COR-L47 (cell line): ENCODE results near the gene RARRES1.

Experiments used
- DNase-seq: peaks from one replicate; lab custom pipeline; 2025; lab: John Stamatoyannopoulos, UW

The RARRES1 gene, protein sequence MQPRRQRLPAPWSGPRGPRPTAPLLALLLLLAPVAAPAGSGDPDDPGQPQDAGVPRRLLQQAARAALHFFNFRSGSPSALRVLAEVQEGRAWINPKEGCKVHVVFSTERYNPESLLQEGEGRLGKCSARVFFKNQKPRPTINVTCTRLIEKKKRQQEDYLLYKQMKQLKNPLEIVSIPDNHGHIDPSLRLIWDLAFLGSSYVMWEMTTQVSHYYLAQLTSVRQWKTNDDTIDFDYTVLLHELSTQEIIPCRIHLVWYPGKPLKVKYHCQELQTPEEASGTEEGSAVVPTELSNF

DNA sequence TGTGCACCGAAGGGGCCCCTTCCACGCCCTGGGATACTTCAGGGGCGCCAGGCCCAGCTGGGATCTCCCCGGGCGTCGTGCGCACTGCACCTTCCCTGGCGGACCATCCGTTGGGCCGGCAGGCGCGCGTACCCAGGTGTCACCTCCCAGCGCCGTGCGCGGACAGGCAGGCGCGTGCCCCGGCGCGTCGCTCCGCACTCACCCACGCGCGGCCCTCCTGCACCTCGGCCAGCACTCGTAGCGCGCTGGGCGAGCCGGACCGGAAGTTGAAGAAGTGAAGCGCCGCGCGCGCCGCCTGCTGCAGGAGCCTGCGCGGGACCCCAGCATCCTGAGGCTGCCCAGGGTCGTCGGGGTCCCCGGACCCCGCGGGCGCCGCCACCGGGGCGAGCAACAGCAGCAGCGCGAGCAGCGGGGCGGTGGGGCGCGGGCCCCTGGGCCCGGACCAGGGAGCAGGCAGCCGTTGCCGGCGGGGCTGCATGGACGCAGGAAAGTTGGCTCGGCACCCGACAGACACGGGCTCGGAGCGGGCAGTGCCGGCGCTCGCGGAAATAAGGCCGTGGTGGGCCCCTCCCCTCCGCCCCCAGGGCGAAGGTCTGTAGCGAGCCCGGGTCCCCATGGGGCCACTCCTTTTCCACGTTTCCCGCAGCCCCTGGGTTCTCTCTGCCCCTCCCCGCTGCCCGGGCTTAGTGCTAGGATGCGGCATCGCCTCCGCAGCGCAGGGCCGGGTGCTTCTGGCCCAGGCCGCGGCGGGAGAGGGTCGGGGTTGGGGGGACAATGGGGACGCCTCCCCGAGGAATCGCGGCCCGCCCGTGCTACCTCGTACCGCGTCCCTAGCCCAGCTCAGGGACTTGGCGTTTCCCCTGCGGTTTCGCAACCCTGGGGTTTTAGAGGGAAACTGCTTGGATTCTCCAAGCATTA lies at the start of gene RARRES1:
Gene RARRES1 (minus strand): TSS at position 520 of the 918 bp plus-strand sequence. CDS start 42 bp downstream, at position 478.
- DNase-seq: peak; percentile 70

GRCh38 chr3:158781849-158782248 lies 49.6 kb upstream of the RARRES1 start:
- DNase-seq: no peak

- no peak for DNase-seq
Observed at GRCh38 chr3:158781191-158781590, 48.9 kb upstream of the RARRES1 start.

DNA sequence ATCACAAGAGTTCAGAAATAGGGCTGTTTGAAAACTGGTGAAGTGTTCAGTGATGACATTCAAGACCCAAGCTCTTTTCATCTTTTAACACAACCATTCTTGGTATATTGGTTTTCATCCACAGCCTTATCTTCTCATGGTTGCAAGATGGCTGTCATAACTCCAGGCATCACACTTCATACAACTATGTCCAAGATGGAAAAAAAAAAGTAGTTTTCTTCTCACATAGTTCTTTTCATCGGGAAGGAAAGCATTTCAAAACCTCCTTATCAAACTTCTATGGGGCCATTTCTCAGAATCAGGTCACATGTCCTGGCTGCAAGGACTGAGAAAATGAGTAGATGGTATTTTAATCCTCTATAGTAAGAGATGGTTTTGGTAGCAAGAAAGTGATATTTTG lies 48.5 kb upstream of the RARRES1 start:
- no peak for DNase-seq

DNA sequence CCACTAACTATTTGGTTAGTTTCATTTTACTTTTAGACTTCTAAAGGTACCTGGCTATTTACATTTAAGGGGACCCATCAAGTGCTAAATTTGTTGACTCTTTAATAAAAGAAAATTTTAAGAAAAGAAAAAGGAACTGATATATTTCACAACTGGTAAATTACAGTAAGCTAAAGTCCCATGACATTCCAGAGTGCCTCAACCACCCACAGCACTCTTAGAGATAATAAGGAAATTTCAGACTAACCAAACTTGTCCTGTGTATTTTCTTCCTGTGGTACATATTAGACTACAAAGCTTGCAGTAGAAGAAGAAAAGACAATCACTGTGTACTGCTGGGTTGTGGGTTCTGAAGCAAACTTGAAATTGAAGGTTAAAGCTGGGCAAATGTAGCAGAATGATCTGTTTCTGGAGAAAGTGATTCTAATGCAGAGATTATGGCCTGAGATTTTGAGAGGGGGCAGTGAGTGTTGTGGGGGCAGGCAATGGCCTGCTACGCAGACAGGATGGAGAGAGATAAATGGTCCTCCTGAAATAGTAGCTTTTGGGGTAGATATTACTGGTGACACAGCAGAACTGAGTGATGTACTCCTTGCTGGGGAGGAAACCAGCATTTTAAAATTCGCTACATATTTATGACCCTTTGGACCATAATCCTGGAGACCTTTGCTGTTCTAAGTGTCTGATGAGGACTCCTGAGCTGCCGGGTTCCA lies 45.1 kb upstream of the RARRES1 start:
- no peak for DNase-seq

DNA sequence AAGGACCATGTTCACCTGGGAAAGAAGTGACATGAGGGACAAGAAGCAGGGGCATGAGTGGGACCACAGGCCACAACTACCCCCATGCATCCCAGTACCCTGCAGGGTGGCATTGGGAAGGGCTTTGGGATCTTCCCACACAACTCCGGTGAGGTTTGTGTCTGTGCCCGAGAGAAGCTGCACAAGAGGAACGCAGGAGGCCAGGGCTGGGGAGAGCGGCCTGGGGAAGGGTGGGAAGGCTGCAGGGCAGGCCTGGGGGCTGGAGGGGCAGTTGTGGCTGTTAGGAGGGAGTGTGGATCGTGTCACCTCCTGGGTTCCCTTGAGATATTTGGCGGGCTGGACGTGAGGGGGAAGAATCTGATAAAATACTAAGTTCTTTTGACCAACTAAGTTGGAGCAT lies 44.3 kb upstream of the RARRES1 start:
- no peak for DNase-seq

GRCh38 chr3:158775426-158776410 lies 43.5 kb upstream of the RARRES1 start:
- DNase-seq: no peak

GRCh38 chr3:158774965-158775364 lies 42.7 kb upstream of the RARRES1 start:
- no peak for DNase-seq

GRCh38 chr3:158773845-158774830 lies 41.9 kb upstream of the RARRES1 start:
- DNase-seq: no peak

DNA sequence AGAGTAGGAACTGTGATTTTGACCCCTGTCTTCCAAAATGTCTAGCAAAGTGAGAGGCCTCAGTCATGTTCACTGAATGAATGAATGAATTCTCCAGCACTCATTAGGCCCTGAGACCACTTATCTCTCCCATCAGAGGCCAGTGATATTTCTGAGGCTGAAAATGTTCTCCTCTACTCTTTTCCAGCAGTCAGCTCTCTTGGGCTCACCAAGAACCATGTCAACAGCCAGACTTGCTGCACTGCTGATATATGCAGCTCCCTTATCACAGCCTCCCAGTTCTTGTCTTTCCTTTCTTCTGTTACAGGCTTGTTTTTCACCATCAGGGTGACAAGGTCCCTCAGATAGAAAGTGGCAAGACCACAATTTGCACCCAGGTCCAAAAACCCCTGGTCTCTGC lies 40.9 kb upstream of the RARRES1 start:
- DNase-seq: no peak

DNA sequence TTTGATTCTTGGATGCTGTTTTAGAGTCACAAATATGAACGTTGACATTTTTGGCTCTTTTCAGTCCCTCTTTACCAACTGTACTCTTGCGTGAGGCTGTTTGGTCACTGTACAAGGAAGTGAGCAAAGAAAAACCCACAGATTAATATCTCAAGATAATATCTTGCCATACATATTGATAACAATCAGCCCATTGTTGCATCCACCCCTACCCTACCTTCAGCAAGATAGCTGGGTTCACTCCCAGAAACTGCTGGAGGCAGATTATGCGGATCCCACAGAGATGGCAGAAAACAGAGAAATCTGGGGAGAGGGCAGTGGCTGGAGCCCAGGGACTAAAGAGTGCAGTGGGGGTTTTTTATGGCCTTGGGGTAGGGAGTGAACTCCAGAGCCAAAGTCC lies 39.7 kb upstream of the RARRES1 start:
- DNase-seq: no peak

DNA sequence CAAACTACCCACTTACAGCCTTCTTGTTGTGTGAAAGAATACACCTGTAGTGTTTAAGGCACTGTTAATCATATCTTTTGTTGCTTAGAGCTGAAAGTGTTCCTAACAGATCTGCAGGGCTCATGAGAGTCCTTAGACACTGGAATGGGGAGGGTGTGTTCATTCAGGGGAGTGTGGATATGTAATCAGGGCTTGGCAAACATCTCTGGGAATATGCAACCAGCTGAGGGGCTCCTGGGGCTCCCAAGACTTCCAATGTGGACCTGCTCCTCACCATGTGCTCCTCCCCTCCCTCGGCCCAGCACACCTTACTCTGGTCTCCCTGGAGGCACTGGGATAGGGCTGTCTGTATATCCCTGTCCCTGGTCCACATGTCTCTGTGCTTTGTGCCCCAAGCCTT lies 39.3 kb upstream of the RARRES1 start:
- DNase-seq: no peak

GRCh38 chr3:158770741-158771350 lies 38.6 kb upstream of the RARRES1 start:
- DNase-seq: no peak

DNA sequence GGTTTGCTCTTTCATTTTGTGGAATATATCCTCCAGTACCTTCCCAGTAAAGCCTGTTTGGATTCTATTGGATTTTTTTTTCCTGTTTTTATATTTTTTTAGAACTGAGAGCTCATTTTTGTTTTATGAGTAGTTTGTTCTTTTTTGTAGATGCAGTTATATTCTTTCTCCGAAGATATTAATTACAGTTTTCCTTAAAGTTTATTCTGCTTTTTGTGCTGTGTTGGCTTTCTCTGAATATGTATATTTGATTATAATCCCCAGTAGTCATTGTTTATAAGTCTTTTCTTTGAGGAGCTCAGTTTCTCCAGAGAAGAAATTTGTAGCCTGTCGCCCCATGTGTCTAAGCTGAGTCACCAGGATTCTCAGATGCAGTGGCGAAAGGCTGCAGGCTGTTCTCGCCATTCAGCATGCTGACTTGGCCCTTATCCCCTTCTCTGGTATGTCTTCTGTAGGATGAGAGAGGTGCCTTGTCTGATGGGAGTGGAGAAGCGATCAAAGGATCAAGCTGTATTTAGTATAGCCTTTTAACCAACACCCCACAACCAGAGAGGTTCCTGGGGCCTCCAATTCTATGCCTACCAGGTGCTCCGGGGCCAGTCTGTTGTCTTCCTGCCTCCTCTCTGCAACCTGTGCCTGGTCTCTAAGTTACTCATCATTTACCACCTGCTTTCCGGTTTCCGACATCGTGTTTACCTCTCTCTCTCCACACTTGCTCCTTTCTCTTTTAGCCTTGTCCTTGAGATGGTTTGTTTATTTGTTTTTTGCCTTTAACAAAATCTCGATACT lies 37.9 kb upstream of the RARRES1 start:
- no peak for DNase-seq

DNA sequence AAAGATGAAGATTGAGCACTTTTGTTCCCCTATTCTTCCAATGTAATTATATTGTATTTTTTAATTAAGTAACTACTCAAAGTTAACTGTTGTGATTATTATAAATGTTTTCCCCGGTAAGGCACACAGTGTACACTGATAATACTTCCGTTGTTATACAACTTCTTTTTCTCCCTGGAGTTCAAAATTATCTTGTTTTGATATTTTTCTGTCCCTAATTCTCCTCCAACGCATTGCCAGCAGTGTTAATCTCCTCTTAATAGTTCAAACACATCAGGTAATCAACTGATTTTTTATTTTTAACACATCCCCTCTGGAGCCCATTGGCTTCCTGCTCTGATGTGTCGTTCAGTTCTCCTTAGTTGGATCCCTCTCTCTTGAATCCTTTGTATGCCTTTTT lies 37.3 kb upstream of the RARRES1 start:
- DNase-seq: no peak

DNA sequence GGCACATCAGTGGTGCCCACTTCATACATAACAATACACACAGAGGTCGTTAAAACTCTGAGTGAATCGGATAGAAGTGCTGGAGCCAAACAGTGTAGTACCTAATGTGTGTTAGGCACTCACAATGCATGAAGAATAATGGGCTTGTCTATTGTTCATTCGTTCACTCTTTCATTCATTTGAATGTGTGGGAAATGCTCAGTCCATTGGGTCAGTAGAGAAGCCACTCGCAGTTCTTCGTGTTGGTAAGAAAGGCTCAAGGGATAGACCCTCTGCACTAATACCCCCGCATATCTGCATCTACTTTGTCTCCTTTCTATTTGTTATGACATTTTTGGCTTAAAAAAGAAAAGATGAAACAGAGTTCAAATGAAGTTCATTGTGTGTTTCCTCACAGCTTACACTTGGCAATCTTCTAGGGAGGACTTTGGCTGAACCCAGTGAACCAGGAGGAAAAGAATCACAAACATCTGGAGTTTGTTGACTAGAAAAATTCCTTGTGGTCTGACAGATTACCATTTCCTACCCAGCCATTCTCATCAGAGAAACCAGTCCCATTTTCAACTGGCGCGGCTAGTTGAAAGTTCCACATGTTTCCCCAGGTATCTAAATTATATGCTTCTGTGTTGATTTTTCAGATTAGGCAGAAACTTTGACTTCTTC lies 36.8 kb upstream of the RARRES1 start:
- no peak for DNase-seq

- no peak for DNase-seq
Observed at GRCh38 chr3:158768361-158768787, 36.1 kb upstream of the RARRES1 start.

DNA sequence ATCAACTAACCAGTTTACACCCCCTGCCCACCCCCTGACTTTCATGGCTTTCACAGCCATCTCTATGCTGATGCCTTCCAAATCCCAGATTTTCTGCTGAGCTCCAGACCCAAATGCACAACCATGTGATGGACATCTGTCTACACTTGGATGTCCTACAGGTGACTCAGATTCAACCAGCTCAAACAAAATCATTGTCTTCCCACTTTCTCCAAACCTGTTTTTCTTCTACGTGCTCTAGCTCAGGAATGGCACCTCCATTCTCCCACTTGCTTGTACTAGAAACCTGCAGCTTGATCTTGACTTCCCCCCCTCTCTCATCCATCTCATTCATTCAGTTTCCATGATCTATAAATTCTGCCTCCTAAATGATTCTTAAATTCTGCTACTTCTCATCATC lies 34.1 kb upstream of the RARRES1 start:
- DNase-seq: no peak
